HCT116 (cell line): ENCODE data around the gene SYP.

Experiments
- POLR2A ChIP-seq: IDR thresholded peaks from 2 replicates; pipeline ENCODE4 v1.7.0; 2011; ENCODE audit warnings: borderline replicate concordance; ENCODE audit not compliant: insufficient read depth, insufficient read length; ENCODE audit errors: extremely low read depth
- TF ChIP-seq, protein P1 (sequence below), 3 experiments: fragments of 200-600 bp in 1 of 3; sonication (generic) in 1 of 3; IDR thresholded peaks in 2 of 3; conservative IDR thresholded peaks in 1 of 3; 2 replicates each; pipeline ENCODE4 v1.5.1; 2012 to 2017; ENCODE audit warnings: low read depth in 2 of 3, low read length in 2 of 3, antibody characterized with exemption in 1 of 3, borderline replicate concordance in 1 of 3, control low read depth in 1 of 3, mild to moderate bottlenecking in 1 of 3, mixed read lengths in 1 of 3, mixed run types in 1 of 3, moderate library complexity in 1 of 3; ENCODE audit not compliant: insufficient read depth in 1 of 3

DNA sequence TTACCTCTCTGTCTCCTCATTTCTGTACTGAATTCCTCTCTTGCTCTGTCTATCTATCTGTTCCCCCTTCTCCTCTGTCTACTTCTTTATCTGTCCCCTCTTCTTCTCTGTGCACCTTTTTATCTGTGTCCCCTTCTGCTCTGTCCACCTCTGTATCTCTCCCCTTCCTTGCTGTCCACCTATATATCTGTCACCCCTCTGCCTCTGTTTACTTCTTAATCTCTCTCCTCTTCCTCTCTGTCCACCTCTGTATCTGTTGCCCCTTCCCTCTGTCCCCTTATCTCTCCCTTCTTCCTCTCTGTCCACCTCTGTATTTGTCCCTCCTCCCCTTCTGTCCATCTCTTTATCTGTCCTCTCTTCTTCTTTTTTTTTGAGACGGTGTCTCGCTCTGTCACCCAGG, 44.2 kb upstream of the SYP start:
- TF ChIP-seq, protein P1, sequence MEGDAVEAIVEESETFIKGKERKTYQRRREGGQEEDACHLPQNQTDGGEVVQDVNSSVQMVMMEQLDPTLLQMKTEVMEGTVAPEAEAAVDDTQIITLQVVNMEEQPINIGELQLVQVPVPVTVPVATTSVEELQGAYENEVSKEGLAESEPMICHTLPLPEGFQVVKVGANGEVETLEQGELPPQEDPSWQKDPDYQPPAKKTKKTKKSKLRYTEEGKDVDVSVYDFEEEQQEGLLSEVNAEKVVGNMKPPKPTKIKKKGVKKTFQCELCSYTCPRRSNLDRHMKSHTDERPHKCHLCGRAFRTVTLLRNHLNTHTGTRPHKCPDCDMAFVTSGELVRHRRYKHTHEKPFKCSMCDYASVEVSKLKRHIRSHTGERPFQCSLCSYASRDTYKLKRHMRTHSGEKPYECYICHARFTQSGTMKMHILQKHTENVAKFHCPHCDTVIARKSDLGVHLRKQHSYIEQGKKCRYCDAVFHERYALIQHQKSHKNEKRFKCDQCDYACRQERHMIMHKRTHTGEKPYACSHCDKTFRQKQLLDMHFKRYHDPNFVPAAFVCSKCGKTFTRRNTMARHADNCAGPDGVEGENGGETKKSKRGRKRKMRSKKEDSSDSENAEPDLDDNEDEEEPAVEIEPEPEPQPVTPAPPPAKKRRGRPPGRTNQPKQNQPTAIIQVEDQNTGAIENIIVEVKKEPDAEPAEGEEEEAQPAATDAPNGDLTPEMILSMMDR (IDR thresholded peaks at IDR 0.05 in 2 of 3, conservative IDR thresholded peaks at IDR 0.05 in 1 of 3; ENCODE audit: borderline replicate concordance in 1 of 3, insufficient read depth in 1 of 3, low read depth in 2 of 3, low read length in 2 of 3) = no peak
- no peak for TF ChIP-seq POLR2A
